ENCODE measurements around the gene STAC2. TPM values are rescaled to one million over a fixed set of nuclear protein-coding genes. Genes with fewer than 3 reads are reported as not detected.

STAC2 gene
- total and polyA plus RNA-seq, 2 of the 13 experiments (the other 11 are each of a cell fraction or from before 2014, with no cell fraction given) = not detected

DNA sequence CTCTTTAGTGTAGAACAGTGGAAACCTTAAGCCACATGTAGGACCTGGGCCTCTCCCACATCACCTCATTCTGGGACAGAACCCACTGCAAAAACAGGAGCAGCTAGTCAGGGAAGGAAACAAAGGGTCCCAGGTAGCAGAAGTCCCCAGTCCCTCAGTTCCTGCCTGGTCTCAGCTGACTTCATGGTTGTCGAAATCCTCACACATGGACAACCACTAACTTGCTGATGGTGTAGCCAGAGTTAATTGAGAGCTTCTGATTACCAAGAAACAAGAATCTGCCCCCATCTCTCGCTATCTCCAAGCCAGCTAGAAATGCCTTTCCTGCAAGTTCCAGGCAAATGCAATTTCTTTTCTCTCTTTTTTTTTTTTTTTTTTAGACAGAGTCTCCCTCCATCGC is 56.2 kb downstream of the STAC2 start (continued):
- TF ChIP-seq ZNF660 (CRISPR knock-in tag; IDR thresholded peaks at IDR 0.05; ENCODE audit: borderline replicate concordance, low read depth) (no peak), HNRNPL (IDR thresholded peaks at IDR 0.05; ENCODE audit: low read depth, low read length) (no peak), ZSCAN20 (CRISPR knock-in tag; IDR thresholded peaks at IDR 0.05; ENCODE audit: borderline replicate concordance) (no peak), BHLHE40 (IDR thresholded peaks at IDR 0.05; ENCODE audit: low read length) (no peak)
- TF ChIP-seq, protein P1, sequence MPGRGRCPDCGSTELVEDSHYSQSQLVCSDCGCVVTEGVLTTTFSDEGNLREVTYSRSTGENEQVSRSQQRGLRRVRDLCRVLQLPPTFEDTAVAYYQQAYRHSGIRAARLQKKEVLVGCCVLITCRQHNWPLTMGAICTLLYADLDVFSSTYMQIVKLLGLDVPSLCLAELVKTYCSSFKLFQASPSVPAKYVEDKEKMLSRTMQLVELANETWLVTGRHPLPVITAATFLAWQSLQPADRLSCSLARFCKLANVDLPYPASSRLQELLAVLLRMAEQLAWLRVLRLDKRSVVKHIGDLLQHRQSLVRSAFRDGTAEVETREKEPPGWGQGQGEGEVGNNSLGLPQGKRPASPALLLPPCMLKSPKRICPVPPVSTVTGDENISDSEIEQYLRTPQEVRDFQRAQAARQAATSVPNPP (CRISPR knock-in tag; IDR thresholded peaks at IDR 0.05) = no peak

DNA sequence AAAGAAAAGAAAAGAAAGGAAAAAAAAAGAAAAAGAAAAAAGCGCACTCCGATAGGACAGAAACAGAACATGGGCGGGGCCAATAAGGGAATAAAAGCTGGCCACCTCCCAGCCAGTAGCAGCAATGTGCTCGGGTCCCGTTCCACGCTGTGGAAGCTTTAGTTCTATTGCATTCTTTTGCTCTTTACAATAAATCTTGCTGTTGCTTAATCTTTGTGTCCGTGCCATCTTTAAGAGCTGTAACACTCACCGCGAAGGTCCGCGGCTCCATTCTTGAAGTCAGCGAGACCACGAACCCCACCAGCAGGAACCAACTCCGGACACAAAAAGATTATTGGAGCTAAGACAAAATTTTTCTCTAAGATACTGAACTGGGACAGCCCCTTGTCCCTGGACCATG is 56.6 kb downstream of the STAC2 start:
- Histone ChIP-seq H3K27me3 (ENCODE audit: control insufficient read depth in 1 of 2, insufficient read depth in 2 of 2, low read length in 2 of 2) (peaks cover 4 to 27% of the 10 kb centered on the region in 2 experiments; a peak in 4 of 5 replicates), H3K27ac (ENCODE audit: extremely low read length, insufficient read depth, low read length) (no peak overlapping the region), H3K4me1 (ENCODE audit: insufficient read depth, low read length) (peaks cover 11% of the 10 kb centered on the region; the same call in 1 of the 2 replicates), H4K20me1 (ENCODE audit: insufficient read depth, low read length) (no peaks in the 10 kb centered on the region), H3K9me3 (ENCODE audit: low read length) (no peaks in the 10 kb centered on the region), H3K4me2 (ENCODE audit: low read depth, low read length) (no peak overlapping the region), H3K9ac (ENCODE audit: insufficient read depth, low read depth, low read length) (no peak overlapping the region), H3K4me3 (replicated peaks in 1 of 3; ENCODE audit: insufficient read depth in 1 of 3, low read depth in 2 of 3, low read length in 3 of 3) (no peak overlapping the region), H2AFZ (ENCODE audit: low read length) (no peak overlapping the region), H3K36me3 (replicated peaks in 1 of 2; ENCODE audit: control insufficient read depth in 1 of 2, insufficient read depth in 2 of 2, low read length in 2 of 2) (no peaks in the 10 kb centered on the region), H3K79me2 (ENCODE audit: insufficient read depth, low read length) (no peaks in the 10 kb centered on the region)
- TF ChIP-seq IRF2 (CRISPR knock-in tag; IDR thresholded peaks at IDR 0.05) (no peak), ZNF160 (CRISPR knock-in tag; IDR thresholded peaks at IDR 0.05) (no peak), GTF2F1 (IDR thresholded peaks at IDR 0.05; ENCODE audit: low read length) (no peak), ZNF629 (CRISPR knock-in tag; conservative IDR thresholded peaks at IDR 0.05) (no peak), GFI1 (CRISPR knock-in tag; IDR thresholded peaks at IDR 0.05; ENCODE audit: borderline replicate concordance) (no peak), GABPA (IDR thresholded peaks at IDR 0.05; ENCODE audit: low read depth, low read length) (no peak), GABPA (CRISPR knock-in tag; IDR thresholded peaks at IDR 0.05; ENCODE audit: low read depth) (no peak)
- TF ChIP-seq, protein P2, sequence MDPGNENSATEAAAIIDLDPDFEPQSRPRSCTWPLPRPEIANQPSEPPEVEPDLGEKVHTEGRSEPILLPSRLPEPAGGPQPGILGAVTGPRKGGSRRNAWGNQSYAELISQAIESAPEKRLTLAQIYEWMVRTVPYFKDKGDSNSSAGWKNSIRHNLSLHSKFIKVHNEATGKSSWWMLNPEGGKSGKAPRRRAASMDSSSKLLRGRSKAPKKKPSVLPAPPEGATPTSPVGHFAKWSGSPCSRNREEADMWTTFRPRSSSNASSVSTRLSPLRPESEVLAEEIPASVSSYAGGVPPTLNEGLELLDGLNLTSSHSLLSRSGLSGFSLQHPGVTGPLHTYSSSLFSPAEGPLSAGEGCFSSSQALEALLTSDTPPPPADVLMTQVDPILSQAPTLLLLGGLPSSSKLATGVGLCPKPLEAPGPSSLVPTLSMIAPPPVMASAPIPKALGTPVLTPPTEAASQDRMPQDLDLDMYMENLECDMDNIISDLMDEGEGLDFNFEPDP (CRISPR knock-in tag; conservative IDR thresholded peaks at IDR 0.05) = no peak
- TF ChIP-seq, protein P3, sequence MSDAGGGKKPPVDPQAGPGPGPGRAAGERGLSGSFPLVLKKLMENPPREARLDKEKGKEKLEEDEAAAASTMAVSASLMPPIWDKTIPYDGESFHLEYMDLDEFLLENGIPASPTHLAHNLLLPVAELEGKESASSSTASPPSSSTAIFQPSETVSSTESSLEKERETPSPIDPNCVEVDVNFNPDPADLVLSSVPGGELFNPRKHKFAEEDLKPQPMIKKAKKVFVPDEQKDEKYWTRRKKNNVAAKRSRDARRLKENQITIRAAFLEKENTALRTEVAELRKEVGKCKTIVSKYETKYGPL (CRISPR knock-in tag; IDR thresholded peaks at IDR 0.05) = no peak
- in situ Hi-C loops (cut with HindIII; ENCODE audit: extremely low pct_ligation_motif_present, low pct_unique_long_range_greater_than_20kb) = loop anchor here (25.0 kb wide), 1 partner anchor 407 kb away; the partner anchor contains the start of gene PSMB3
- CTCF ChIA-PET (ENCODE audit: low intra/inter-chr PET ratio, low total read pairs) = no interaction called here
- DNase-seq (ENCODE audit: low spot score) = no peak
- FAIRE-seq = no peak
- WGBS (ENCODE audit: low lambda C conversion rate) = 79% methylated on average over 14 of the region's 14 CpGs
- intact Hi-C loops (cut with micrococcal nuclease; ENCODE audit: unreplicated experiment) = no loop called here
- POLR2A ChIA-PET = no interaction called here
- ATAC-seq = no peak
- no TSS peak for BruUV-seq (replicated peaks)
